ENCODE data around the gene ZFYVE9. TPM values are rescaled to one million over a fixed set of nuclear protein-coding genes. Genes with fewer than 3 reads are reported as not detected.

The ZFYVE9 gene
- total and polyA plus RNA-seq, 9 of the 15 experiments (the other 6 are each of a cell fraction or from before 2014, with no cell fraction given), result 0.52 to 14.4 (median 8.9) TPM

GRCh38 chr1:52306227-52307006, 164.5 kb downstream of the ZFYVE9 start:
- Histone ChIP-seq H3K4me3 (no peak overlapping the region), H3K27ac (ENCODE audit: extremely low read depth, low read depth, low read length) (no peak overlapping the region), H3K79me2 (ENCODE audit: control insufficient read depth, insufficient read depth, low read length) (no peaks in the 10 kb centered on the region), H2AFZ (ENCODE audit: low read depth, low read length) (no peak overlapping the region), H3K27me3 (ENCODE audit: control insufficient read depth in 2 of 2, insufficient read depth in 2 of 2, low read length in 2 of 2) (no peaks in the 10 kb centered on the region), H3K9me1 (ENCODE audit: control insufficient read depth, insufficient read depth, low read length) (no peaks in the 10 kb centered on the region), H3K4me1 (replicated peaks in 1 of 2; ENCODE audit: control insufficient read depth in 2 of 2, insufficient read depth in 2 of 2, low read length in 2 of 2) (peaks cover 0 to 6% of the 10 kb centered on the region in 2 experiments; a peak in 1 of 5 replicates), H4K20me1 (replicated peaks; ENCODE audit: control insufficient read depth, insufficient read depth, low read length) (no peaks in the 10 kb centered on the region), H3K4me2 (ENCODE audit: insufficient read depth, low read length) (no peak overlapping the region), H3K36me3 (ENCODE audit: control insufficient read depth, insufficient read depth, low read length) (no peaks in the 10 kb centered on the region), H3K9me3 (replicated peaks; ENCODE audit: control insufficient read depth, insufficient read depth, low read depth, low read length) (no peaks in the 10 kb centered on the region), H3K9ac (ENCODE audit: insufficient read depth in 1 of 2, low read depth in 2 of 2, low read length in 2 of 2) (0 out of 4 replicates have a peak overlapping the region, but pooled peaks of 1 of the 2 experiments have one; percentile 47)
- in situ Hi-C loops (cut with MboI) (no loop called here), intact Hi-C loops (cut with micrococcal nuclease) (no loop called here)
- ChIA-PET POLR2A (interaction anchor here (0.5 to 0.7 kb wide), 4 partner anchors 18 to 227 kb away, joined by 3 to 4 read pairs (median 3); no protein-coding TSS in a partner anchor), CTCF (ENCODE audit: low intra/inter-chr PET ratio) (no interaction called here)
- BruUV-seq (replicated peaks), result no TSS peak
- peak; percentile 56 for ATAC-seq
- no peak for DNase-seq (ENCODE audit: extremely low read depth in 1 of 4, low spot score in 3 of 4)
- no peak for FAIRE-seq
- TF ChIP-seq RBM22 (IDR thresholded peaks at IDR 0.05; ENCODE audit: low read depth, low read length, poor library complexity, severe bottlenecking) (peak; percentile 37), HDAC1 (IDR thresholded peaks at IDR 0.05) (no peak), NFIC (IDR thresholded peaks at IDR 0.05) (peak; percentile 58)
- 76% methylated on average over 11 of the region's 11 CpGs for whole genome bisulfite sequencing (ENCODE audit: insufficient coverage, low coverage, missing lambda C conversion rate)

GRCh38 chr1:52321061-52321460, 179.2 kb downstream of the ZFYVE9 start:
- no peak for ATAC-seq
- BruUV-seq (replicated peaks), result no TSS peak
- FAIRE-seq, result no peak
- intact Hi-C loops (cut with micrococcal nuclease) (no loop called here), in situ Hi-C loops (cut with MboI) (no loop called here)
- no peaks in the 10 kb centered on the region for H3K27me3 ChIP-seq (ENCODE audit: control insufficient read depth in 2 of 2, insufficient read depth in 2 of 2, low read length in 2 of 2)
- no peaks in the 10 kb centered on the region for H3K79me2 ChIP-seq (ENCODE audit: control insufficient read depth, insufficient read depth, low read length)
- H3K9me1 ChIP-seq (ENCODE audit: control insufficient read depth, insufficient read depth, low read length), result no peaks in the 10 kb centered on the region
- H3K4me3 ChIP-seq, result no peak overlapping the region
- no peak overlapping the region for H2AFZ ChIP-seq (ENCODE audit: low read depth, low read length)
- H3K4me2 ChIP-seq (ENCODE audit: insufficient read depth, low read length), result no peak overlapping the region
- no peak for DNase-seq (ENCODE audit: extremely low read depth in 1 of 4, low spot score in 3 of 4)
- no peak overlapping the region for H3K27ac ChIP-seq (ENCODE audit: extremely low read depth, low read depth, low read length)
- no peaks in the 10 kb centered on the region for H3K36me3 ChIP-seq (ENCODE audit: control insufficient read depth, insufficient read depth, low read length)
- H3K4me1 ChIP-seq (replicated peaks in 1 of 2; ENCODE audit: control insufficient read depth in 2 of 2, insufficient read depth in 2 of 2, low read length in 2 of 2), result no peaks in the 10 kb centered on the region
- 100% methylated on average over 2 of the region's 2 CpGs for WGBS (ENCODE audit: insufficient coverage, low coverage, missing lambda C conversion rate)
- H4K20me1 ChIP-seq (replicated peaks; ENCODE audit: control insufficient read depth, insufficient read depth, low read length), result no peaks in the 10 kb centered on the region
- H3K9ac ChIP-seq (ENCODE audit: insufficient read depth in 1 of 2, low read depth in 2 of 2, low read length in 2 of 2), result no peak overlapping the region
- H3K9me3 ChIP-seq (replicated peaks; ENCODE audit: control insufficient read depth, insufficient read depth, low read depth, low read length), result no peaks in the 10 kb centered on the region
- CTCF ChIA-PET (ENCODE audit: low intra/inter-chr PET ratio), result no interaction called here
- POLR2A ChIA-PET, result interaction anchor here (1.6 kb wide), 1 partner anchor 13 kb away, joined by 4 read pairs; no protein-coding TSS in a partner anchor
- TF ChIP-seq PRDM10 (IDR thresholded peaks at IDR 0.05; ENCODE audit: partially characterized antibody) (no peak), RNF2 (IDR thresholded peaks at IDR 0.05) (no peak), ZNF518B (CRISPR knock-in tag; IDR thresholded peaks at IDR 0.05) (no peak)

Data from K562 (cell line).